Coronary artery (tissue), 2 donors: ENCODE data around the gene FPR1.
A peak's percentile ranks its signal among the peaks of the same experiment; 100 is the strongest.

Source experiments
- DNase-seq: peaks from one replicate; pipeline ENCODE4 v3.0.0-alpha.2; 2017; ENCODE audit warnings: low spot score
- H3K27ac ChIP-seq, 2 donors: fragments of 200-600 bp; sonication (generic); one replicate each; pipeline ENCODE4 v1.5.1; 2016 to 2019
- H3K4me3 ChIP-seq: fragments of 200-600 bp; sonication (generic); 2 replicates; pipeline ENCODE4 v1.5.1; 2016; ENCODE audit warnings: mild to moderate bottlenecking, moderate library complexity
- TF ChIP-seq, protein P1 (sequence below): fragments of 200-600 bp; sonication (generic); IDR thresholded peaks from one replicate; pipeline ENCODE4 v1.5.1; 2019; ENCODE audit warnings: antibody characterized with exemption

The FPR1 gene

DNA sequence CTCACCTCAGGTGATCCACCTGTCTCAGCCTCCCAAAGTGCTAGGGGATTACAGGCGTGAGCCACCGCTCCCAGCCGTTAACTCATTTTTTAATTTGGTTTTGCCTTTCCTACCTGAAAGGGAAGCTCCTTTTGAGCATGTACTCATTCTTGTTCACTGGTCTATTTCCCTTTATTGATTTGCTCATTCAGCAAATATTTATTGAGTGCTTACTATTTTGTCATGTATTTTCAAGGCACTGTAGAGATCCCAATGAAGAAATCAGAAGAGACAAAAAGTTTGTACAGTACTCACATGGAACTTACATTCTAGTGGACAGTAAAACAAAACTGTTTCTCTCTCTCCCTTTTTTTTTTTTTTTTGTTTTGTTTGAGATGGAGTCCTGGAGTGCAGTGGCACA, 44.8 kb downstream of the FPR1 start:
- Histone ChIP-seq H3K27ac (no peak overlapping the region), H3K4me3 (no peak overlapping the region)
- TF ChIP-seq, protein P1, sequence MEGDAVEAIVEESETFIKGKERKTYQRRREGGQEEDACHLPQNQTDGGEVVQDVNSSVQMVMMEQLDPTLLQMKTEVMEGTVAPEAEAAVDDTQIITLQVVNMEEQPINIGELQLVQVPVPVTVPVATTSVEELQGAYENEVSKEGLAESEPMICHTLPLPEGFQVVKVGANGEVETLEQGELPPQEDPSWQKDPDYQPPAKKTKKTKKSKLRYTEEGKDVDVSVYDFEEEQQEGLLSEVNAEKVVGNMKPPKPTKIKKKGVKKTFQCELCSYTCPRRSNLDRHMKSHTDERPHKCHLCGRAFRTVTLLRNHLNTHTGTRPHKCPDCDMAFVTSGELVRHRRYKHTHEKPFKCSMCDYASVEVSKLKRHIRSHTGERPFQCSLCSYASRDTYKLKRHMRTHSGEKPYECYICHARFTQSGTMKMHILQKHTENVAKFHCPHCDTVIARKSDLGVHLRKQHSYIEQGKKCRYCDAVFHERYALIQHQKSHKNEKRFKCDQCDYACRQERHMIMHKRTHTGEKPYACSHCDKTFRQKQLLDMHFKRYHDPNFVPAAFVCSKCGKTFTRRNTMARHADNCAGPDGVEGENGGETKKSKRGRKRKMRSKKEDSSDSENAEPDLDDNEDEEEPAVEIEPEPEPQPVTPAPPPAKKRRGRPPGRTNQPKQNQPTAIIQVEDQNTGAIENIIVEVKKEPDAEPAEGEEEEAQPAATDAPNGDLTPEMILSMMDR: no peak
- no peak for DNase-seq

DNA sequence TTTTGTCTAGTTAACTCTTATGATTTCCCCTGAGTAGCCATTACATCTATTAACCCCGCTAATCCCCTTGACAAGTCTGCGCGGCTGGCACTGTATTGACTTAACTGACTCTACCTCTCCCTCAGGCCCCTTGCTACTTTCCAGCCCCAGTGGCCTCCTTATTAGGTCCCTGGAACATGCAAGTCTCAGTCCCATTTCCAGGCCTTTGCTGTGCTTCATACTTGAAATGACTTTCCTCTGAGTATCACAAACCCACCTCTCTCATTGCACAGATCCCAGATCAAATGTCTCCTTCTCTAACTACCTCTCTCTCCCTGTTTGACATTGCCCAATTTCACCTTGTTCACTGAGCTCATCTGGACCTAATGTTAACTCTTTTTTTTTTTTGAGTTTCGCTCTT, 45.4 kb downstream of the FPR1 start:
- no peak overlapping the region for H3K27ac ChIP-seq
- DNase-seq: no peak
- TF ChIP-seq, protein P1: no peak
- no peak overlapping the region for H3K4me3 ChIP-seq

DNA sequence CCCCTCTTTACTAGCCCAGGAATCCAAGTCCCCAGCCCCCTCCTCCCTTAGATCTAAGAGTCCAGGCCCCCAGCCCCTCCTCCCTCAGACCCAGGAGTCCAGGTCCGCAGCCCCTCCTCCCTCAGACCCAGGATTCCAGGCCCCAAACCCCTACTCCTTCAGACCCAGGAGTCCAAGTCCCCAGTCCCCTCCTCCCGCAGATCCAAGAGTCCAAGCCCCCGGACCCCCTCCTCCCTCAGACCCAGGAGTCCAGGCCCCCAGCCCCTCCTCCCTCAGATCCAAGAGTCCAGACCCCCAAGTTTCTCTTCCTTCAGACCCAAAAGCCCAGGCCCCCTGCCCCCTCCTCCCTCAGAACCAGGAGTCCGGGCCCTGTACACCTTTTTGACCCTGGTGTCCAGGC, 47.1 kb downstream of the FPR1 start:
- peak overlapping the region; percentile 88 to 98 for H3K27ac ChIP-seq
- no peak for DNase-seq
- TF ChIP-seq, protein P1: no peak
- H3K4me3 ChIP-seq: peak overlapping the region; percentile 87

DNA sequence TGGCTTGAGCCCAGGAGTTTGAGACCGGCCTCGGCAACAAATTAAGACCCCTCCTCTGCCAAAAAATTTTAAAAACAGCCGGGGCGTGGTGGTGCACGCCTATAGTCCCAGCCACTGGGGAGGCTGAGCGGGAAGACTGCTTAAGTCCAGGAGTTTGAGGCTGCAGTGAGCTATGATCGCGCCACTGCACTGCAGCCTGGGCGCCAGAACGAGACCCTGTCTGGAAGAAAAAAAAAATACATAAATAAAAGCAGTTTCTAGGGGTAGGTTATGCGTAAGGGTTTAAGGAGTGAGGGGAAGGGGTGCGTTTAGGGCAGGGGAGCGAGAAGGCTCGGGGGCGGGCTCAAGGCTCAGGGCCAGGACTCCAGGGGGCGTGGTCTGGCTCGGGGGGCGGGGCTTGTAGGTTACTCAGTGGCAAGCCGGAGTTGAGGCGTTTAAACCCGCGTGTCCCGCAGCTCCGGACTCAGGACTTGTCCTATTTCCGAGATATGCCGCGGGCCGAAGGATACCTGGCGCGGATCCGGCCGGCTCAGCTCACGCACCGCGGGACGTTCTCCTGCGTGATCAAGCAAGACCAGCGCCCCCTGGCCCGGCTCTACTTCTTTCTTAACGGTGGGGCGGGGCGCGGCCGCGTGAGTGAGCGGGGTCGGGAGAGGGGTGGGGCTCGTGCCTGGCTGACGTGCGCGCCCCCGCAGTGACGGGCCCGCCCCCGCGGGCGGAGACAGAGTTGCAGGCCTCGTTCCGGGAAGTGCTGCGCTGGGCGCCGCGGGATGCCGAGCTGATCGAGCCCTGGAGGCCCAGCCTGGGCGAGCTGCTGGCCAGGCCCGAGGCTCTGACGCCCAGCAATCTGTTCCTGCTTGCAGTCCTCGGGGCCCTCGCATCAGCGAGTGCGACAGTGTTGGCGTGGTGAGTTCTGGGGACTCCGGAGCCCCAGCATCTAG, 47.8 kb downstream of the FPR1 start:
- Histone ChIP-seq H3K27ac (peak overlapping the region; percentile 88 to 98), H3K4me3 (peak overlapping the region; percentile 87)
- DNase-seq: peak; percentile 98
- TF ChIP-seq, protein P1: no peak

DNA sequence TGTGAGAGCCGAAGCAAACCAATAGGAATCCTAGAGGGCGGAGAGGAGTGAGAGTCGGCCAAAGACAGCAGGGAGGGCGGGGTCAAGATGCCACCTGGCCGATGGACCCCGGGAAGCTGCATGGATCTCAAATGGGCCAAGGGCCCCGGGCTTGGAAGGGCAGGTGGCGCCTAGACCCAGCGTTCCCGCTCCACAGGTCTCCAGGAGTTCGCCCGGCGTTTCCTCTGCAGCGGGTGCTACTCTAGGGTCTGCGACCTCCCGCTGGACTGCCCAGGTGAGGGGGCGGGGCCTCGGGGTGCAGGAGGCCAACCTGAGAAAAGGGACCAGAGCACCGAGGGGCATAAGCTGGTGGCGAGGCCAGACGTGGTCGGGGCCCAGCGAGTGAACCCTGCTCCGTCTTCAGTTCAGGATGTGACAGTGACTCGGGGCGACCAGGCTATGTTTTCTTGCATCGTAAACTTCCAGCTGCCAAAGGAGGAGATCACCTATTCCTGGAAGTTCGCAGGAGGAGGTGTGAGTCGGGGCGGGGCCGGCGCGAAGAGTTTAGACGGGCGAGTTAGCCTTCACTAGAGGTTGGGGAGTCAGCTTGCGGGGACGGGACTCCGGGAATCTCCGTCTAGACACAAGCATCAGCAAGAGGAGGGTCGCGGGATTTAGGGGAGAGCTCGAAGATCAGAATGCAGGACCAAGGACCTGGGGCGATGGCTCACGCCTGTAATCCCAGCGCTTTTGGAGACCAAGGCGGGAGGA, 48.7 kb downstream of the FPR1 start:
- peak overlapping the region; percentile 88 to 98 for H3K27ac ChIP-seq
- TF ChIP-seq, protein P1: no peak
- H3K4me3 ChIP-seq: peak overlapping the region; percentile 87
- DNase-seq: no peak

DNA sequence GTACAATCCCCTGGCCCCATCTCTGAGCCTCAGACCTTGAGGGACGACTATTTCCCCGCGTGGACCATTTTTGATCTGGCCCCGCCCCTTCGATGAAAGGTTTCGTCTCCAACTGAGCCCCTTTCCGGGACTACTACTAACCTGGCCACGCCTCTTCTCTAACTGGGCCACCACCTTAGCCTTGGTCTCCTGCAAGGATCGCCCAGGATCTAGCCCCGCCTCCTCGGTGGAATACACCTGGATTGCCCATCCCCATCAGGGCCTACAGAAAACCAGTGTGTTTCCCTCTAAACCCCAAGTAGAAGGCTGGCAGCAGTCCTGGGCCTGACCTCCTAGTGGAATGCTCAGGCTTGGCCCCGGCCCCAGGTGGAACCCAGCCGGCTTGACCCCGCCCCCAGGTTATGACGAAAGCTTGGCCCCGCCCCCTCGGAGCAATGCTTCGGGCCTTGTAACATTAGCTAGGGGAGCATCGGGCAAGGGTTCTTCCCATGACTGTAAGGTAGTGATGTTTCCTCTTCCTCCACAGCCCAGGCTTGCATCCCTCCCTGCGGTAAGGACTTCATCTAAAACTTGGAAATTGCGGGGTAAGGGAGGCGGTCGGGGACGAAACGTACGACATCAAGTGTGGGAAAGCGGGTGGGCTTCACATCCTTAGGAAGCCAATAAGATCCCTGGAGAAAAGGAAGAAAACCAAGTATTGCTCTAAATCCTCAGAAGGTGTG, 49.4 kb downstream of the FPR1 start:
- peak; percentile 90 for DNase-seq
- TF ChIP-seq, protein P1: no peak
- peak overlapping the region; percentile 25 for H3K4me3 ChIP-seq
- peak overlapping the region; percentile 34 to 98 for H3K27ac ChIP-seq
